KMS-11 (cell line): ENCODE data around the gene MEF2D.

ENCODE experiments used
- H2AFZ ChIP-seq: fragments of 200-600 bp; sonication (generic); 2 replicates; pipeline ENCODE4 v1.6.1; 2016; ENCODE audit warnings: antibody characterized with exemption, mixed run types, low read depth
- H3K27ac ChIP-seq: fragments of 200-600 bp; sonication (generic); 2 replicates; pipeline ENCODE4 v1.6.1; 2016; ENCODE audit warnings: mild to moderate bottlenecking, mixed run types
- H3K27me3 ChIP-seq: fragments of 200-600 bp; sonication (generic); 2 replicates; pipeline ENCODE4 v1.6.1; 2017; ENCODE audit warnings: mild to moderate bottlenecking, low read depth, mixed run types, moderate library complexity; ENCODE audit not compliant: insufficient read depth
- H3K36me3 ChIP-seq: fragments of 200-600 bp; sonication (generic); 2 replicates; pipeline ENCODE4 v1.6.1; 2017; ENCODE audit warnings: mild to moderate bottlenecking, mixed run types; ENCODE audit not compliant: insufficient read depth
- H3K4me1 ChIP-seq: fragments of 200-600 bp; sonication (generic); 2 replicates; pipeline ENCODE4 v1.6.1; 2016; ENCODE audit warnings: mild to moderate bottlenecking, low read depth, mixed run types; ENCODE audit not compliant: poor library complexity, severe bottlenecking
- H3K4me2 ChIP-seq: fragments of 200-600 bp; sonication (generic); 2 replicates; pipeline ENCODE4 v1.7.0; 2016; ENCODE audit warnings: mild to moderate bottlenecking, mixed run types
- H3K4me3 ChIP-seq: fragments of 200-600 bp; sonication (generic); IDR thresholded peaks from 2 replicates; pipeline ENCODE4 v1.6.1; 2017; ENCODE audit warnings: low read depth, low read length, mixed read lengths; ENCODE audit not compliant: insufficient read depth
- H3K79me2 ChIP-seq: fragments of 200-600 bp; sonication (generic); 2 replicates; pipeline ENCODE4 v1.6.1; 2016; ENCODE audit warnings: low read depth, mixed run types; ENCODE audit not compliant: insufficient read depth
- H3K9ac ChIP-seq: fragments of 200-600 bp; sonication (generic); 2 replicates; pipeline ENCODE4 v1.6.1; 2016; ENCODE audit warnings: mild to moderate bottlenecking, mixed run types
- H4K20me1 ChIP-seq: fragments of 200-600 bp; sonication (generic); 2 replicates; pipeline ENCODE4 v1.6.1; 2016; ENCODE audit warnings: mild to moderate bottlenecking, mixed run types; ENCODE audit not compliant: insufficient read depth
- CTCF ChIP-seq: fragments of 200-600 bp; sonication (generic); conservative IDR thresholded peaks from 2 replicates; pipeline ENCODE4 v1.6.1; 2017; ENCODE audit warnings: low read depth, mild to moderate bottlenecking, antibody characterized with exemption, low read length, moderate library complexity, mixed read lengths

The MEF2D gene

DNA sequence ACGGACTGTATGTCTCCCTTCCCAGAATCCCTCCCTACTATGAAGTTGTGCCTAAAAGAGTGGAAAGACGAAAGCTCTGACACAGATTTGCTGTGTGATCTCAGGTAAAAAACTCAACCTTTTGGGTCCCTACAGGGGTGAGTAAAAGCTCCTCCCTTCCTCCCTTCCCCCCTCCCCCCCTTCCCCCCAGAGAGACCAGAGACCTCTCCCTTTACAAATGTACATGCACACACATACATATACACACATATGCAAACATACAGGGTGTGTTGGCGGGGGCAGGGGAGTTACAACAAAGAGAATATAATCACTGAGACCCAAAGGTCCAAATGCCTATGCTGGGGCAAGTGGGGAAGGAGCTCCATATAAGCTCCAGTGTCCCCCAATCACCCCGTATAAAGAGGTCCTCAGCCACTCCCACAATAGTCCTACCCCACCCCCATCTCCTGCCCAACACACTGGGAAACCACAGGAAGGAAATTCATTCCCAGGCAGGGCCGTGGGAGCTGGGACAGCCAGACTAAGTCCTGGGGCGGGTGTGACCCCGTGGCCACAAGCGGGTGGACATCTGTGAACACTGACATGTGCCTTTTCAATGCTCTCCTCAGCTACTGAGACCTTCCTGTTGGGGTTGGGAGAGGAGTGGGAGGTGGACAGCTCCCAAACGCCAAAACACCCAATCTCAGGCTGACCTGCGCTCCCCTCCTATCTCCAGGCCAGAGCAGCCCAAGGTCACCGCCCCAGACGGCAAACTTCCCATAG is 2.0 kb downstream of the MEF2D start:
- peak overlapping the region; percentile 99 for H3K4me2 ChIP-seq
- H3K9ac ChIP-seq, result peak overlapping the region; percentile 97
- no peak for TF ChIP-seq CTCF
- peaks cover 68% of the 10 kb centered on the region for H3K79me2 ChIP-seq
- H3K36me3 ChIP-seq, result no peaks in the 10 kb centered on the region; the same call in 1 of the 2 replicates
- peak overlapping the region; percentile 96 for H3K4me3 ChIP-seq
- no peaks in the 10 kb centered on the region; the same call in 1 of the 2 replicates for H4K20me1 ChIP-seq
- H3K4me1 ChIP-seq, result peaks cover 78% of the 10 kb centered on the region
- peak overlapping the region; percentile 70; the same call in 1 of the 2 replicates for H3K27ac ChIP-seq
- H3K27me3 ChIP-seq, result no peaks in the 10 kb centered on the region
- no peak overlapping the region for H2AFZ ChIP-seq

DNA sequence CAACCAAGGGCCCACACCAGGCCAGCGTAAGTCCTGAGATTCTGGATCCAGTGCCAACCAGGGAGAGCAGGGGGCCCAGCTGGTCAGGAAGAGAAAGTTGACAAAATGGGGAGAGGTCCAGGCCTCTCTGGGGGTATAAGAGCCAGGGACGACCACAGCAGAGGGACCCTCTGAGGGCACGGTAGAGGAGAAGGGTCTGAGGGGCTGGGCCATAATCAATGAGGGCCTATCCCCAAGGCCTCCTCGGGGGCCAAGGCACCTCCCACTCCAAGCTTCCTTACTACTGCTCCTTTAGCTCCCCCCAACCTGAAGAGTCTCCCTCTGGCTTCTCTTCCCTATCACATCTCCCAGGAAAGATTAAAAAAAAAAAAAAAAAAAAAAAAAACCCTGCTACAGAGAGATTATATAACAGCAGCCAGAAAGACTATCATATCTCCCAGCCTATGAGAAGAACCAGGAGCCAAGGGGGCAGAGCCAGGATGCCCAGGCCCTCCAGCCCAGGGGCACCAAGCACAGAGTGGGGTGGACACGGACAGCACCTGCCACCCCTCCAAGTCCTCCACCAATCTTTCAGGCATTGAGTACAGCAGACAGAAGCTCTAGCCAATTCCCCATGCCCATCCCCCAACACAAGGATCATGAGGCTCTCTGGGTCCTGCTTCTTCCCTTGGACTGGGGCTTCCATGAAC is 2.7 kb downstream of the MEF2D start:
- Histone ChIP-seq H3K4me1 (peaks cover 78% of the 10 kb centered on the region), H3K9ac (peak overlapping the region; percentile 97; the same call in 1 of the 2 replicates), H3K36me3 (no peaks in the 10 kb centered on the region; the same call in 1 of the 2 replicates)

DNA sequence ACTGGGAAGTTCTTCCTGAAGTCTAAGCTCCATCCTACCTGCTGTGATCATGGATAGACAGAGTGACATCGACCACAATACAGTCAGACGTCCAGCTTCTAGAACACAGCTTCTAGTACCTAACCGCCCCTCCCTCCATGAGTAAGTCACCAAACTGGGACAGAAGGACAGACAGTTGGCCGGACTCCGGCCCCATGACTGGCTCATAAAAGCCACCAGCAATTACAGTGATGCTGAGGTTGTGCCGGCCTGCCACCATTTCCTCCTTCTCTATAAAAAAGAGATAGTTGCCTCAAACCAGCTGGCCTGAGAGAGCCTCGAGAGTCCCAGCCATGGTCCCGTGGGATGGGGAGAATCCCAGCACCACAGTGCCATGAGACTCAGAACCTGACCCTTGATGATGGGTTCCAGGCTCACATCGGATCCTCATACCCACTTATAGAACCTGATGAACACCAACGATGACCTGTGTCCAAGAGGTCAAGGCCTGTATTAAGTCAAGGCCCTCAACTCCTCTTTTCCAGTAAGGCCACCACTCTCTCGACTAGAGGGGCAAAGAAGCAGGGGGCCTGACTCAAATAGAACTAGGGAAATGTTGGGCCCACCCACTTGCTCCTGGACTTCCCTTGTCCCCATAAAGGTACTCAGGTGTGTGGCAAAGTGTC is 3.4 kb downstream of the MEF2D start:
- no peak for TF ChIP-seq CTCF
- Histone ChIP-seq H3K9ac (peak overlapping the region; percentile 97; the same call in 1 of the 2 replicates), H3K4me2 (peak overlapping the region; percentile 99), H4K20me1 (no peaks in the 10 kb centered on the region; the same call in 1 of the 2 replicates), H3K4me3 (peak overlapping the region; percentile 92), H3K4me1 (peaks cover 78% of the 10 kb centered on the region), H2AFZ (no peak overlapping the region), H3K79me2 (peaks cover 82% of the 10 kb centered on the region), H3K27me3 (no peaks in the 10 kb centered on the region), H3K27ac (peak overlapping the region; percentile 70), H3K36me3 (no peaks in the 10 kb centered on the region; the same call in 1 of the 2 replicates)

More for the DNA sequence above, 2.7 kb downstream of the MEF2D start:
- no peak for TF ChIP-seq CTCF
- Histone ChIP-seq H3K27me3 (no peaks in the 10 kb centered on the region), H3K4me2 (peak overlapping the region; percentile 99), H3K4me3 (peak overlapping the region; percentile 96), H3K79me2 (peaks cover 75% of the 10 kb centered on the region), H4K20me1 (no peaks in the 10 kb centered on the region; the same call in 1 of the 2 replicates), H2AFZ (no peak overlapping the region), H3K27ac (peak overlapping the region; percentile 70)

DNA sequence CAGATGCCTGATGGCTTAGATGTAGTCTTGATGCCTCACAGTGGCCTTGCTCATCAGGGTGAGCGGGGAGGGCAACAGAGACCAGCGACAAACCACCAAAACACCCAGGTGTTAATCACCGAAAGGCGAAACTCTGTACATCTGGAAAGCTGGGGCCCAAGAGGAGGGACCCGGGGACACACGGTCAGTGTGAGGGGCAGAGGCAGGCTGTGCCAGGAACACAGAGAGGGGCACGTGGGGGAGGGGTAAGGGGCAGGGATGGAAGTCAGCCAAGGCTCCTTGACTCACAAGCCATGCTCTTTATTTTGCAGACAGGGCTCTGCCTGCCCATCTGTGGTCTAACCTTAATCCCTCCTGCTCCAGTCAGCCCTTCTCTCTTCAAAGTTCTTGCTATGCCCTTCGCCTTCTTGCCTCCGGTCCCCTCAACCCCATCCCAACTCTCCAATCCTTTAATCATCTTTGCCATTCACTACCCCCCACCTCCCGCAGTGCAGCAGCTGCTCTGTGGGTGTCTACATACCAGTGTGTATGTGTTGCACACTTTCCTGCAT is 4.3 kb downstream of the MEF2D start:
- peak overlapping the region; percentile 70 for H3K27ac ChIP-seq
- no peaks in the 10 kb centered on the region; the same call in 1 of the 2 replicates for H3K36me3 ChIP-seq
- no peak overlapping the region for H2AFZ ChIP-seq
- H3K4me3 ChIP-seq, result peak overlapping the region; percentile 92
- peak overlapping the region; percentile 99 for H3K4me2 ChIP-seq
- peak; percentile 14; the same call in 1 of the 2 replicates for TF ChIP-seq CTCF
- peak overlapping the region; percentile 97; the same call in 1 of the 2 replicates for H3K9ac ChIP-seq
- H3K27me3 ChIP-seq, result no peaks in the 10 kb centered on the region
- no peaks in the 10 kb centered on the region; the same call in 1 of the 2 replicates for H4K20me1 ChIP-seq
- H3K4me1 ChIP-seq, result peaks cover 78% of the 10 kb centered on the region
- H3K79me2 ChIP-seq, result peaks cover 91% of the 10 kb centered on the region
